ENCODE data around the gene CLSTN2.

CLSTN2 gene

DNA sequence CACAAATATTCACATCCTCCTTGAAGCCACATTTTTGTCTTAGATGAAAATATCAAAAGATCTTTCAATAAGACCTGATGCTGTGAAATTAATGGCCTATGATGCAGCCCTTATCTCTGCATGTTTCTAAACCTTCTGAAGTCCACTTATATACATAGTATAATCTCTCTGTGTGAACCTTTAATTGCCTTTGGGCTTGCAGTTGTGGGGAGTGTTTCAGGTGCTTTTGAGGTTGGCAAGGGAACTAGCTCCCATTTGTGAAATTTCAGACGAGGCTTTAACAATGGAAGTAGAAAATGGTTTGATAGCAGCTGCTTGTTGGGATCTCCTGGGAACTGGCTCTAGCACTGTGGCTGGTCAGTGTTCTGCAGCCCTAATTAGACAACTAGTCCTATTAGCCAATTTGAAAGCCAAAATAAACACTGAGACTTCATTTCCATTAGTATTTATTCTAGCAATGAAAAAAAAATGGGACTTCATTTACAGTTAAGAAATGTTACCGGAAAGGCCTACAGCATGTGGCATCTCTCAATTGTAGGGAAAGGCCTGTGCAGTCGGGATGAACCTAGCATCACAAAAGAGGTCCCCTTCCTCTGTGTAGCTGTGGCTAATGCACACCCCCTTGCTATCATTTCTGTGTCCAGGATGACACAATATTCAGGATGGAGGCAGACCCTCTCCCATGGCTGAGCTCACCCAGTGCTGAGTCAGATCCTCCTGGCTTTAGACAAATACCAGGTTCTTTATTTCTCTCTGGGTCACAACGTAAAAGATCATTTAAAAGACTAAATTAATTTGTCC lies 602.1 kb downstream of the CLSTN2 start:
- TF ChIP-seq, protein P1, sequence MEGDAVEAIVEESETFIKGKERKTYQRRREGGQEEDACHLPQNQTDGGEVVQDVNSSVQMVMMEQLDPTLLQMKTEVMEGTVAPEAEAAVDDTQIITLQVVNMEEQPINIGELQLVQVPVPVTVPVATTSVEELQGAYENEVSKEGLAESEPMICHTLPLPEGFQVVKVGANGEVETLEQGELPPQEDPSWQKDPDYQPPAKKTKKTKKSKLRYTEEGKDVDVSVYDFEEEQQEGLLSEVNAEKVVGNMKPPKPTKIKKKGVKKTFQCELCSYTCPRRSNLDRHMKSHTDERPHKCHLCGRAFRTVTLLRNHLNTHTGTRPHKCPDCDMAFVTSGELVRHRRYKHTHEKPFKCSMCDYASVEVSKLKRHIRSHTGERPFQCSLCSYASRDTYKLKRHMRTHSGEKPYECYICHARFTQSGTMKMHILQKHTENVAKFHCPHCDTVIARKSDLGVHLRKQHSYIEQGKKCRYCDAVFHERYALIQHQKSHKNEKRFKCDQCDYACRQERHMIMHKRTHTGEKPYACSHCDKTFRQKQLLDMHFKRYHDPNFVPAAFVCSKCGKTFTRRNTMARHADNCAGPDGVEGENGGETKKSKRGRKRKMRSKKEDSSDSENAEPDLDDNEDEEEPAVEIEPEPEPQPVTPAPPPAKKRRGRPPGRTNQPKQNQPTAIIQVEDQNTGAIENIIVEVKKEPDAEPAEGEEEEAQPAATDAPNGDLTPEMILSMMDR (IDR thresholded peaks at IDR 0.05; ENCODE audit: low read depth, low read length, missing control alignments) = no peak
- DNase-seq (ENCODE audit: extremely low read depth, low read depth) = no peak
- H3K4me3 ChIP-seq (replicated peaks; ENCODE audit: low read depth, low read length) = no peak overlapping the region

DNA sequence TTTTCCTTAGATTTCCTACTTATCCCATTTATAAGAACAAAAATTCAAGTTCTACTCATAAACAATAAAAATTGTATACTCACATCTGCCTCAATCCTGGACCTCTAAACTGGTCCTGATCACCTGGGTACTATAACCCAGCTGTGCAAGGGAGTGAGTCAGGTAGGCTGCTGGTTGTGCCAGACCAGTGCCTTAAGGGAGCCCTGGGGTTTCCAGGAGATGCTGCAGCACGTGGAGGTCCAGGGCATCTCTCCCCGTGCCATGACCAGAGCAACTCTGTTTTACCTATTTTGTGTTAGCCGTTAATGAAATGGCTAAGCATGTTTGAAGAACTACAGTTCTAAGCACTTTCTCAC lies 602.7 kb downstream of the CLSTN2 start:
- H3K4me3 ChIP-seq (replicated peaks; ENCODE audit: low read depth, low read length) = no peak overlapping the region
- no peak for DNase-seq (ENCODE audit: extremely low read depth, low read depth)
- TF ChIP-seq, protein P1 (IDR thresholded peaks at IDR 0.05; ENCODE audit: low read depth, low read length, missing control alignments) = no peak

DNA sequence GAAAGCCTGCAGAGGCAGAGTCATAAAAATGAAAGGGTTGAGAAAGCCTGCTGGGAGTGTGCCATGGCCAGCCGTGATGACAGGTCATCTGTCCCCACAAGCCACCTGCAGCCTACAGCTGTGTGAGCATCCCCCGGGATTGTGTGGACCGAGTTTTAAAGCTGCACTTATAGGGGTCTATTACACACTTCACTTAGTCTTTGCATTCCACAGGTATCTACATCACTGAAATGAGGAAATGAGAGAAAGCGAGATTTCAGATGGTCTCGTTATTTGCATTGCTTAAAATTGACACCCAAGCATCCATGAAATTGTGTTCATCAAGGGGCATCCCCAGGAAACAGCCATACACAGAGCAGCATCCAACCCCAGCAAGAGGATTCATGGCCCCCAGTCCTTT lies 605.3 kb downstream of the CLSTN2 start:
- no peak for DNase-seq (ENCODE audit: extremely low read depth, low read depth)
- no peak overlapping the region for H3K4me3 ChIP-seq (replicated peaks; ENCODE audit: low read depth, low read length)
- TF ChIP-seq, protein P1 (IDR thresholded peaks at IDR 0.05; ENCODE audit: low read depth, low read length, missing control alignments) = no peak

DNA sequence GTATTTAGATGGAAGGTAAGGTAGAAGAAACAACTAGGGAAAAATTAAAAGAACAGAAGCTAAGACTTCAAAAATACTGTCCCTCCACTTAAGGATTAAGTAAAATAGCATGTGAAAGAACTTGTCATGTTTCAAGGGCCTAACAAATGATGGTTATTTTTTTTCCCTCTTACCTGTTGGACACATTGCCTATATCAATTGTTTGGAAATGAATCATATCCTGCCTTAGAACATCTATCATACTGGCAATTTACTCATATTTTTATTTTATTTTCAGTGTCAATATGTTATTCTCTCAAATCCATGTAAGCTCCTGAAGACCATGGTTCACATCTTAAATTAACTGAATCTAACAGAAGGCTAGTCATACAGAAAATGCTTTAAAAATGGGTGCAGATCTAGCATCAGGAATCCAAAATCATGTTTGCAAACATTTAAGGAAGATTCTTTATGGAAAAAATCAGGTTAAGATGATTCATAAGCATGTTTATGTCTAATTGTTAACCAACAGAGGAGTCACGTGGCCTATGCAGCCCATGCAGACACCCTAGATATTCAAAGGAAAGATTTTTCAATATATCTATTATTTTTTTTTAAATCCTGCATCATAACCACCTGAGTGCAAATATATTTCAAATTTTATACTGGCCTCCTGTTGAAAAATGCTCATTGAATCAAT lies 607.1 kb downstream of the CLSTN2 start:
- no peak overlapping the region for H3K4me3 ChIP-seq (replicated peaks; ENCODE audit: low read depth, low read length)
- no peak for DNase-seq (ENCODE audit: extremely low read depth, low read depth)
- TF ChIP-seq, protein P1 (IDR thresholded peaks at IDR 0.05; ENCODE audit: low read depth, low read length, missing control alignments) = no peak

DNA sequence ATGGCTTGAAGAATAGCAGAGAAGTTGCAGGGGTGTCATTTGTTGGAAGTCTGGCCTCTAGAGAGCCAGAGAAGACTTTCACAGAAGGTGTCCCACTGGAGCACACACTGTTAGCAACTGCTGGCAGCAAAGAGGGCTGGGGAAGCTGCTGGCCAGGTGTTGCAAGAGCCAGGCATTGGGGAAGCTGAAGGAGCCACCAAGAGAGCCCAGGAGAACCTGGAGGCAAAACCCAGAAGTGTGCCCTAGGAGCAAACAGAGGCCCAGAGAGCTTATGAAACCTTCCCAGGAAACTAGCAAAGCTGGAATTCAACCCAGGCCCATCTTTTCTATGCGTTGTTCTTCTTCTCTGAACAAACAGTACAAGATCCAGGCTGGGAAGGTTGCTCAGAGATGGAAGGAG lies 610.2 kb downstream of the CLSTN2 start:
- no peak overlapping the region for H3K4me3 ChIP-seq (replicated peaks; ENCODE audit: low read depth, low read length)
- TF ChIP-seq, protein P1 (IDR thresholded peaks at IDR 0.05; ENCODE audit: low read depth, low read length, missing control alignments) = no peak

DNA sequence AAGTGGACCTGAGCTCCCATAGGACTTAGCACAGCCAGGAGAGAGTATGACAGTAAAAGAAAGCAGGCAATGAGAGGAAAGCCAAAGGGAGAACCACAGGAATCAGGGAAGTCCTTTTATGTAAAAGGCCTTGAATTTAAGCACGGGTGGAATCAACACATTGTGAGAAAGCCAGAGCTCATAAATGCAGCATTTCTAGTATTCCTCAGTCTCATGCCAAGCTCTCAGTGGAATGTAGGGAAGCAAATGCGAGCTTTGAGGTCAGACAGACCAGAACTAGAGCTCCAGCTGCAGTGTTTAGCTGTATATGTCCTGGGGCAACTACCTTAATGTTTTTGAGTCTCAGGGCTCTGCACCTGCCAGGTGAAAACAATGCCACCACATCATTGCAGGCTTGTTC lies 610.8 kb downstream of the CLSTN2 start:
- TF ChIP-seq, protein P1 (IDR thresholded peaks at IDR 0.05; ENCODE audit: low read depth, low read length, missing control alignments) = no peak
- no peak overlapping the region for H3K4me3 ChIP-seq (replicated peaks; ENCODE audit: low read depth, low read length)
- DNase-seq (ENCODE audit: extremely low read depth, low read depth) = no peak

More for the DNA sequence above, 610.2 kb downstream of the CLSTN2 start:
- no peak for DNase-seq (ENCODE audit: extremely low read depth, low read depth)

All from HFF-Myc (cell line).